ENCODE results near the gene FCSK.

- TF ChIP-seq POLR2A (IDR thresholded peaks at IDR 0.05; ENCODE audit: low read length) (no peak), GATA1 (IDR thresholded peaks at IDR 0.05; ENCODE audit: low read depth, low read length) (no peak)
Observed at GRCh38 chr16:70448075-70448474, 6.3 kb upstream of the FCSK start.
